Keratinocyte (primary cell): Measurements from ENCODE around the gene SIPA1. TPM values are rescaled to one million over a fixed set of nuclear protein-coding genes. Genes with fewer than 3 reads are reported as not detected.

Experiments used
- DNase-seq: peaks from one replicate; pipeline ENCODE4 v3.0.0-alpha.2; 2011; ENCODE audit warnings: low read depth, missing footprints, low spot score
- FAIRE-seq: peaks from 2 replicates; lab custom pipeline; 2011; peaks lifted over from hg19 to GRCh38; lab: Jason Lieb, UNC
- H2AFZ ChIP-seq: 2 replicates; pipeline ENCODE4 v1.6.0; 2012; ENCODE audit warnings: low read length, control low read depth, inconsistent platforms; ENCODE audit not compliant: control insufficient read depth
- H3K27ac ChIP-seq: 2 replicates; pipeline ENCODE4 v1.5.1; 2011; ENCODE audit warnings: low read length; ENCODE audit not compliant: control insufficient read depth, insufficient read depth
- H3K27me3 ChIP-seq: 3 replicates; pipeline ENCODE4 v1.6.0; 2011; ENCODE audit warnings: low read length; ENCODE audit not compliant: control insufficient read depth, insufficient read depth; ENCODE audit errors: extremely low read depth
- H3K36me3 ChIP-seq, 2 experiments: 2 replicates in 1 of 2; 3 replicates in 1 of 2; pipeline ENCODE4 v1.5.1; 2011; ENCODE audit warnings: low read length in 2 of 2, mild to moderate bottlenecking in 1 of 2; ENCODE audit not compliant: control insufficient read depth in 2 of 2, insufficient read depth in 2 of 2; ENCODE audit errors: extremely low read depth in 1 of 2
- H3K4me1 ChIP-seq: 3 replicates; pipeline ENCODE4 v1.5.1; 2011; ENCODE audit warnings: low read length; ENCODE audit not compliant: control insufficient read depth, insufficient read depth; ENCODE audit errors: extremely low read depth
- H3K4me2 ChIP-seq: 3 replicates; pipeline ENCODE4 v1.6.0; 2011; ENCODE audit warnings: low read depth, low read length; ENCODE audit not compliant: control insufficient read depth, insufficient read depth; ENCODE audit errors: extremely low read depth
- H3K4me3 ChIP-seq, 3 experiments: fragments of 200-600 bp in 1 of 3; sonication (generic) in 1 of 3; 2 replicates in 2 of 3; 3 replicates in 1 of 3; pipeline ENCODE4 v1.5.1; 2011 to 2016; ENCODE audit warnings: low read length in 3 of 3, mild to moderate bottlenecking in 3 of 3, control low read depth in 2 of 3, inconsistent platforms in 1 of 3, low read depth in 1 of 3, mixed read lengths in 1 of 3, mixed run types in 1 of 3, moderate library complexity in 1 of 3; ENCODE audit not compliant: control insufficient read depth in 2 of 3, insufficient read depth in 2 of 3; ENCODE audit errors: extremely low read depth in 1 of 3
- H3K79me2 ChIP-seq: 2 replicates; pipeline ENCODE4 v1.6.0; 2012; ENCODE audit warnings: low read length; ENCODE audit not compliant: control insufficient read depth, insufficient read depth
- H3K9ac ChIP-seq: 3 replicates; pipeline ENCODE4 v1.6.0; 2011; ENCODE audit warnings: low read length; ENCODE audit not compliant: control insufficient read depth, insufficient read depth; ENCODE audit errors: extremely low read depth
- H3K9me1 ChIP-seq: 3 replicates; pipeline ENCODE4 v1.6.0; 2011; ENCODE audit warnings: low read length; ENCODE audit not compliant: control insufficient read depth, insufficient read depth; ENCODE audit errors: extremely low read depth
- H3K9me3 ChIP-seq: 2 replicates; pipeline ENCODE4 v1.5.1; 2012; ENCODE audit warnings: low read depth, low read length; ENCODE audit not compliant: control insufficient read depth
- H4K20me1 ChIP-seq: 3 replicates; pipeline ENCODE4 v1.6.0; 2011; ENCODE audit warnings: low read length; ENCODE audit not compliant: control insufficient read depth, insufficient read depth; ENCODE audit errors: extremely low read depth
- CTCF ChIP-seq, 3 experiments: IDR thresholded peaks in 1 of 3; conservative IDR thresholded peaks in 1 of 3; optimal IDR thresholded peaks in 1 of 3; 2 replicates in 2 of 3; 3 replicates in 1 of 3; pipeline versions ENCODE3 to v1.5.1; 2011; ENCODE audit warnings: low read length in 3 of 3, mild to moderate bottlenecking in 3 of 3, moderate library complexity in 2 of 3, control low read depth in 1 of 3, inconsistent platforms in 1 of 3; ENCODE audit not compliant: insufficient read depth in 2 of 3; ENCODE audit errors: extremely low read depth in 1 of 3
- dilution Hi-C: fragments of 300-500 bp; cut with MboI; formaldehyde crosslinking; loops from one replicate; pipeline ENCODE4 v1.7.0; 2020; ENCODE audit warnings: low sequenced_read_pairs; ENCODE audit not compliant: extremely low pct_ligation_motif_present
- polyA plus RNA-seq, 5 experiments: library from polyadenylated mRNA; depleted of rRNA in 3 of 5; stranded (reverse) in 3 of 5; stranded (forward) in 1 of 5; unstranded in 1 of 5; fragments of >200 nt; gene quantifications; 1 replicate in 1 of 5; 2 replicates in 3 of 5; 3 replicates in 1 of 5; pipeline versions ENCODE4 v1.2.1 to v1.2.3, GENCODE V29; 2011 to 2012; ENCODE audit warnings: missing spikeins in 2 of 5, low read depth in 1 of 5, low replicate concordance in 1 of 5

The SIPA1 gene
- polyA plus RNA-seq, 1 donor (not counting 4 experiments of a cell fraction or from before 2014, with no cell fraction given): 4.5 TPM

DNA sequence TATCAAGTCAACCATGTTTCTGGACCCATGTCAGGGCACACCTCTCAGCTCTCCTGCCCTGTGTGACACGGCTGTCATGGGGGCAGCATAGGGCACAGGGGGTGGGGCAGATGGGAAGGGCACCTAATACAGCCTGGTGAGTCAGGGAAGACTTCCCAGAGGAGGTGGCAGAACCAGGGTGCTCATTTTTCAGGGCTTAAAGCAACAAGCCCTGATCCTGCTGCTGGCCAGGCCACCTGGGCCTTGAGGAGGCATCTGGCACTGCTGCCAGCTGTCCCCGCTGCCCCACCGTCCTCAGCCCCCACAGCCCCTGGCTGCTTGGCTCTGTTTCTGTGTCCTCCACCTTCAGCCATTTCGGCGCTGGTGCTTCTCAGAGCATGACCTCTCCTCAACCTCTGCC, 28.2 kb upstream of the SIPA1 start:
- no peaks in the 10 kb centered on the region for H3K27me3 ChIP-seq
- H4K20me1 ChIP-seq: no peaks in the 10 kb centered on the region
- H3K4me2 ChIP-seq: no peak overlapping the region
- H3K9ac ChIP-seq: no peak overlapping the region
- H3K9me1 ChIP-seq: no peaks in the 10 kb centered on the region
- FAIRE-seq (no peak), DNase-seq (no peak)
- H3K4me1 ChIP-seq: peaks cover 24% of the 10 kb centered on the region
- H3K4me3 ChIP-seq: no peak overlapping the region
- TF ChIP-seq CTCF (optimal IDR thresholded peaks at IDR 0.05 in 1 of 3, IDR thresholded peaks at IDR 0.05 in 1 of 3, conservative IDR thresholded peaks at IDR 0.05 in 1 of 3; ENCODE audit: extremely low read depth in 1 of 3, insufficient read depth in 2 of 3, low read length in 3 of 3): no peak
- H3K79me2 ChIP-seq: peaks cover 38% of the 10 kb centered on the region
- H2AFZ ChIP-seq: no peak overlapping the region
- H3K36me3 ChIP-seq: peaks cover 21 to 30% of the 10 kb centered on the region in 2 experiments
- H3K27ac ChIP-seq: no peak overlapping the region
- dilution Hi-C loops: no loop called here
- H3K9me3 ChIP-seq: no peaks in the 10 kb centered on the region

GRCh38 chr11:65610404-65610803, 27.5 kb upstream of the SIPA1 start:
- FAIRE-seq (no peak), DNase-seq (no peak)
- Histone ChIP-seq H4K20me1 (no peaks in the 10 kb centered on the region), H3K4me1 (peaks cover 24% of the 10 kb centered on the region), H3K9ac (no peak overlapping the region), H3K9me1 (no peaks in the 10 kb centered on the region), H3K36me3 (peaks cover 14 to 23% of the 10 kb centered on the region in 2 experiments), H3K4me2 (no peak overlapping the region), H3K27me3 (no peaks in the 10 kb centered on the region), H3K27ac (no peak overlapping the region), H3K9me3 (no peaks in the 10 kb centered on the region), H3K4me3 (no peak overlapping the region), H2AFZ (no peak overlapping the region), H3K79me2 (peaks cover 38% of the 10 kb centered on the region)
- TF ChIP-seq CTCF (optimal IDR thresholded peaks at IDR 0.05 in 1 of 3, IDR thresholded peaks at IDR 0.05 in 1 of 3, conservative IDR thresholded peaks at IDR 0.05 in 1 of 3; ENCODE audit: extremely low read depth in 1 of 3, insufficient read depth in 2 of 3, low read length in 3 of 3): no peak
- dilution Hi-C loops: no loop called here
